HUDEP-2 (cell line): ENCODE data around the gene ASF1B.

Experiments used
- DNase-seq, 76 experiments: peaks; one replicate each; lab custom pipeline; 2025; ENCODE audit not compliant: unreplicated experiment in 76 of 76; lab: John Stamatoyannopoulos, UW

The ASF1B gene

GRCh38 chr19:14089662-14090508 is 46.5 kb downstream of the ASF1B start:
- DNase-seq: peak in 43 of 76 experiments; percentile 16 to 59 (median 35)

- no peak for DNase-seq
Observed at GRCh38 chr19:14089412-14089661, 47.1 kb downstream of the ASF1B start.

GRCh38 chr19:14088634-14089411 is 47.6 kb downstream of the ASF1B start:
- DNase-seq: no peak

- DNase-seq: no peak
Observed at GRCh38 chr19:14086098-14086497, 50.3 kb downstream of the ASF1B start.

- DNase-seq: no peak
Observed at GRCh38 chr19:14085309-14085995, 50.9 kb downstream of the ASF1B start, which contains the start of gene C19orf67. Gene C19orf67 (minus strand): TSS chr19:14085783. CDS start chr19:14085627, 156 bp downstream.

GRCh38 chr19:14082675-14082960 is 53.8 kb downstream of the ASF1B start:
- no peak for DNase-seq

- no peak for DNase-seq
Observed at GRCh38 chr19:14081797-14082674, 54.4 kb downstream of the ASF1B start.

GRCh38 chr19:14080887-14081796 is 55.2 kb downstream of the ASF1B start:
- DNase-seq: peak in 75 of 76 experiments; percentile 70 to 100 (median 99)

- no peak for DNase-seq
Observed at GRCh38 chr19:14078411-14078810, 58.0 kb downstream of the ASF1B start.

GRCh38 chr19:14073925-14074838 is 62.2 kb downstream of the ASF1B start:
- peak in 32 of 76 experiments; percentile 28 to 95 (median 57) for DNase-seq

GRCh38 chr19:14073261-14073924 is 63.0 kb downstream of the ASF1B start:
- DNase-seq: peak in 69 of 76 experiments; percentile 42 to 89 (median 75)

- peak in 41 of 76 experiments; percentile 31 to 89 (median 49) for DNase-seq
Observed at GRCh38 chr19:14072535-14073260, 63.7 kb downstream of the ASF1B start, which contains the start of gene MISP3. Gene MISP3 (plus strand): TSS chr19:14072786. CDS start chr19:14073310, 524 bp downstream.

GRCh38 chr19:14070268-14071050 is 65.9 kb downstream of the ASF1B start:
- DNase-seq: no peak
